Esophagus squamous epithelium (tissue), 5 donors: ENCODE measurements around the gene COL15A1. TPM values are rescaled to one million over a fixed set of nuclear protein-coding genes. Genes with fewer than 3 reads are reported as not detected.

Source experiments
- DNase-seq: peaks from one replicate; lab custom pipeline; 2025; lab: John Stamatoyannopoulos, UW
- H3K27ac ChIP-seq, 4 donors: fragments of 200-600 bp; sonication (generic); one replicate each; pipeline ENCODE4 v1.5.1; 2016 to 2019; ENCODE audit warnings: mild to moderate bottlenecking in 1 of 4
- H3K27me3 ChIP-seq, 4 donors: fragments of 200-600 bp; sonication (generic); 1 replicate in 3 of 4; 2 replicates in 1 of 4; pipeline versions ENCODE4 v1.5.1 to v1.6.0; 2017 to 2021; ENCODE audit warnings: antibody characterized with exemption in 1 of 4
- H3K36me3 ChIP-seq, 3 donors: fragments of 200-600 bp; sonication (generic); one replicate each; pipeline ENCODE4 v1.5.1; 2016 to 2019
- H3K4me1 ChIP-seq, 3 donors: fragments of 200-600 bp; sonication (generic); one replicate each; pipeline ENCODE4 v1.5.1; 2017 to 2019
- H3K4me3 ChIP-seq, 4 donors: fragments of 200-600 bp; sonication (generic); 1 replicate in 3 of 4; 2 replicates in 1 of 4; pipeline ENCODE4 v1.5.1; 2016 to 2019; ENCODE audit warnings: mild to moderate bottlenecking in 2 of 4, moderate library complexity in 1 of 4
- H3K9me3 ChIP-seq, 3 donors: fragments of 200-600 bp; sonication (generic); one replicate each; pipeline ENCODE4 v1.5.1; 2016 to 2019
- POLR2A ChIP-seq, 4 donors: fragments of 450-650 bp; IDR thresholded peaks; one replicate each; pipeline ENCODE4 v1.6.1; 2017; ENCODE audit warnings: antibody characterized with exemption in 4 of 4, mild to moderate bottlenecking in 4 of 4, moderate library complexity in 3 of 4
- whole genome bisulfite sequencing, 2 donors: methylation state at CpG; one replicate each; pipeline ENCODE4 v1.1.5; 2018; 5-methylcytosine and 5-hydroxymethylcytosine counted together
- intact Hi-C: fragments of 100-400 bp; cut with DNase I; formaldehyde crosslinking; loops from one replicate; pipeline ENCODE4 v1.15.0; 2022
- total RNA-seq, 4 donors: library from RNA; depleted of rRNA; stranded (reverse); fragments of >200 nt; gene quantifications; one replicate each; pipeline ENCODE4 v1.1.0, GENCODE V29; 2016
- TF ChIP-seq, protein P1 (sequence below), 6 experiments: fragments of 450-650 bp in 4 of 6; fragments of 200-600 bp in 2 of 6; sonication (generic) in 2 of 6; IDR thresholded peaks; one replicate each; pipeline ENCODE4 v1.5.1; 2016 to 2019; ENCODE audit warnings: antibody characterized with exemption in 6 of 6, mild to moderate bottlenecking in 4 of 6, moderate library complexity in 4 of 6
- donor health status: DM: yes; HTN: yes; CAD: no.

The COL15A1 gene
- total RNA-seq, 4 donors from 2014 or later: 3.4 to 33.2 (median 9.7) TPM

- 67 to 76% methylated on average over 16 of the region's 18 CpGs for WGBS, 2 donors
- Histone ChIP-seq H3K36me3 (no peaks in the 10 kb centered on the region), H3K4me3 (no peak overlapping the region), H3K4me1 (peaks cover 0 to 28% (median 4%) of the 10 kb centered on the region in 3 donors), H3K27me3 (no peaks in the 10 kb centered on the region), H3K27ac (peak overlapping the region in 3 of 4 donors; percentile 11 to 56 (median 35)), H3K9me3 (no peaks in the 10 kb centered on the region)
- TF ChIP-seq, protein P1, sequence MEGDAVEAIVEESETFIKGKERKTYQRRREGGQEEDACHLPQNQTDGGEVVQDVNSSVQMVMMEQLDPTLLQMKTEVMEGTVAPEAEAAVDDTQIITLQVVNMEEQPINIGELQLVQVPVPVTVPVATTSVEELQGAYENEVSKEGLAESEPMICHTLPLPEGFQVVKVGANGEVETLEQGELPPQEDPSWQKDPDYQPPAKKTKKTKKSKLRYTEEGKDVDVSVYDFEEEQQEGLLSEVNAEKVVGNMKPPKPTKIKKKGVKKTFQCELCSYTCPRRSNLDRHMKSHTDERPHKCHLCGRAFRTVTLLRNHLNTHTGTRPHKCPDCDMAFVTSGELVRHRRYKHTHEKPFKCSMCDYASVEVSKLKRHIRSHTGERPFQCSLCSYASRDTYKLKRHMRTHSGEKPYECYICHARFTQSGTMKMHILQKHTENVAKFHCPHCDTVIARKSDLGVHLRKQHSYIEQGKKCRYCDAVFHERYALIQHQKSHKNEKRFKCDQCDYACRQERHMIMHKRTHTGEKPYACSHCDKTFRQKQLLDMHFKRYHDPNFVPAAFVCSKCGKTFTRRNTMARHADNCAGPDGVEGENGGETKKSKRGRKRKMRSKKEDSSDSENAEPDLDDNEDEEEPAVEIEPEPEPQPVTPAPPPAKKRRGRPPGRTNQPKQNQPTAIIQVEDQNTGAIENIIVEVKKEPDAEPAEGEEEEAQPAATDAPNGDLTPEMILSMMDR (IDR thresholded peaks at IDR 0.05): no peak
- TF ChIP-seq POLR2A (IDR thresholded peaks at IDR 0.05): no peak
- intact Hi-C loops: no loop called here
- DNase-seq: no peak
Observed at GRCh38 chr9:98986866-98987651, 43.4 kb downstream of the COL15A1 start.

- intact Hi-C loops: no loop called here
- Histone ChIP-seq H3K36me3 (no peaks in the 10 kb centered on the region), H3K27me3 (no peaks in the 10 kb centered on the region), H3K27ac (peak overlapping the region in 3 of 4 donors; percentile 40 to 65 (median 56)), H3K9me3 (no peaks in the 10 kb centered on the region), H3K4me3 (no peak overlapping the region), H3K4me1 (peaks cover 6 to 42% (median 14%) of the 10 kb centered on the region in 3 donors)
- no peak for DNase-seq
- 79 to 87% methylated on average over 9 of the region's 13 CpGs for WGBS, 2 donors
- no peak for TF ChIP-seq POLR2A (IDR thresholded peaks at IDR 0.05)
- TF ChIP-seq, protein P1 (IDR thresholded peaks at IDR 0.05): no peak
Observed at GRCh38 chr9:98989036-98990000, 45.6 kb downstream of the COL15A1 start.

- peak overlapping the region in 2 of 4 donors; percentile 14 to 65 for H3K27ac ChIP-seq
- H3K4me3 ChIP-seq: no peak overlapping the region
- no peak for DNase-seq
- H3K9me3 ChIP-seq: no peaks in the 10 kb centered on the region
- intact Hi-C loops: no loop called here
- peaks cover 12 to 52% (median 14%) of the 10 kb centered on the region in 3 donors for H3K4me1 ChIP-seq
- TF ChIP-seq, protein P1 (IDR thresholded peaks at IDR 0.05): no peak
- no peak for TF ChIP-seq POLR2A (IDR thresholded peaks at IDR 0.05)
- H3K27me3 ChIP-seq: no peaks in the 10 kb centered on the region
- WGBS, 2 donors: 88 to 95% methylated on average over 5 to 6 of the region's 8 CpGs
- H3K36me3 ChIP-seq: no peaks in the 10 kb centered on the region
Observed at GRCh38 chr9:98990181-98990870, 46.6 kb downstream of the COL15A1 start.

GRCh38 chr9:98992107-98992884 is 48.6 kb downstream of the COL15A1 start:
- no peak for TF ChIP-seq POLR2A (IDR thresholded peaks at IDR 0.05)
- TF ChIP-seq, protein P1 (IDR thresholded peaks at IDR 0.05): no peak
- no peaks in the 10 kb centered on the region for H3K36me3 ChIP-seq
- intact Hi-C loops: no loop called here
- DNase-seq: no peak
- WGBS, 2 donors: 65 to 82% methylated on average over 3 to 6 of the region's 33 CpGs
- no peak overlapping the region for H3K4me3 ChIP-seq
- peaks cover 12 to 50% (median 14%) of the 10 kb centered on the region in 3 donors for H3K4me1 ChIP-seq
- no peaks in the 10 kb centered on the region for H3K27me3 ChIP-seq
- no peak overlapping the region for H3K27ac ChIP-seq
- H3K9me3 ChIP-seq: no peaks in the 10 kb centered on the region
